Hepatocyte (in vitro differentiated cells): ENCODE data around the gene UBE2E1. TPM values are rescaled to one million over a fixed set of nuclear protein-coding genes. Genes with fewer than 3 reads are reported as not detected.

ENCODE experiments used
- DNase-seq: peaks from one replicate; pipeline ENCODE4 v3.0.0-alpha.2; 2016; ENCODE audit warnings: low spot score
- H2AFZ ChIP-seq: fragments of 200-600 bp; sonication (generic); 2 replicates; pipeline ENCODE4 v1.6.0; 2016; ENCODE audit warnings: antibody characterized with exemption, mild to moderate bottlenecking
- H3K27ac ChIP-seq: fragments of 200-600 bp; sonication (generic); 2 replicates; pipeline ENCODE4 v1.5.1; 2016; ENCODE audit warnings: mild to moderate bottlenecking
- H3K27me3 ChIP-seq: fragments of 200-600 bp; sonication (generic); 2 replicates; pipeline ENCODE4 v1.6.1; 2016
- H3K36me3 ChIP-seq: fragments of 200-600 bp; sonication (generic); replicated peaks from 2 replicates; pipeline ENCODE4 v1.5.1; 2016; ENCODE audit warnings: low read depth; ENCODE audit not compliant: insufficient read depth
- H3K4me1 ChIP-seq: fragments of 200-600 bp; sonication (generic); 2 replicates; pipeline ENCODE4 v1.5.1; 2016; ENCODE audit warnings: mild to moderate bottlenecking, moderate library complexity; ENCODE audit not compliant: insufficient read depth
- H3K4me2 ChIP-seq: fragments of 200-600 bp; sonication (generic); 2 replicates; pipeline ENCODE4 v1.6.0; 2016
- H3K4me3 ChIP-seq: fragments of 200-600 bp; sonication (generic); 2 replicates; pipeline ENCODE4 v1.5.1; 2016; ENCODE audit warnings: mild to moderate bottlenecking
- H3K79me2 ChIP-seq: fragments of 200-600 bp; sonication (generic); 2 replicates; pipeline ENCODE4 v1.6.0; 2017; ENCODE audit warnings: mild to moderate bottlenecking
- H3K9me2 ChIP-seq: fragments of 200-600 bp; sonication (generic); replicated peaks from 2 replicates; pipeline ENCODE4 v1.6.0; 2017; ENCODE audit warnings: mild to moderate bottlenecking; ENCODE audit not compliant: insufficient read depth
- H3K9me3 ChIP-seq: fragments of 200-600 bp; sonication (generic); 2 replicates; pipeline ENCODE4 v1.5.1; 2016; ENCODE audit warnings: low read depth, mild to moderate bottlenecking
- H4K20me1 ChIP-seq: fragments of 200-600 bp; sonication (generic); 2 replicates; pipeline ENCODE4 v1.6.0; 2016; ENCODE audit warnings: mild to moderate bottlenecking; ENCODE audit not compliant: insufficient read depth, poor library complexity, severe bottlenecking
- EZH2 ChIP-seq: fragments of 200-600 bp; sonication (generic); IDR thresholded peaks from 2 replicates; pipeline ENCODE4 v1.6.1; 2016; ENCODE audit warnings: antibody characterized with exemption, mild to moderate bottlenecking, borderline replicate concordance
- EZH2phosphoT487 ChIP-seq: fragments of 200-600 bp; sonication (generic); IDR thresholded peaks from one replicate; pipeline ENCODE4 v1.6.1; 2018; ENCODE audit warnings: antibody characterized with exemption, mild to moderate bottlenecking, low read depth, moderate library complexity; ENCODE audit not compliant: unreplicated experiment, severe bottlenecking
- WGBS: methylation state at CpG from one replicate; pipeline ENCODE4 v1.1.6; 2016; ENCODE audit warnings: low lambda C conversion rate; ENCODE audit errors: missing lambda C conversion rate; 5-methylcytosine and 5-hydroxymethylcytosine counted together
- polyA plus RNA-seq: library from polyadenylated mRNA; unstranded; fragments of >200 nt; fragmentation: Nextera tagmentation; extraction: Ambion mirVana; gene quantifications from 2 replicates; pipeline ENCODE4 v1.2.1, GENCODE V29; 2016
- total RNA-seq: library from RNA; depleted of rRNA; stranded (reverse); fragments of >200 nt; gene quantifications from 2 replicates; pipeline ENCODE4 v1.2.3, GENCODE V29; 2014
- TF ChIP-seq, protein P1 (sequence below): fragments of 200-600 bp; sonication (generic); IDR thresholded peaks from 2 replicates; pipeline ENCODE4 v1.5.1; 2016; ENCODE audit warnings: antibody characterized with exemption, mild to moderate bottlenecking; ENCODE audit not compliant: poor library complexity

Gene UBE2E1
- total and polyA plus RNA-seq, 2 experiments from 2014 or later: 20.8 to 179 TPM

DNA sequence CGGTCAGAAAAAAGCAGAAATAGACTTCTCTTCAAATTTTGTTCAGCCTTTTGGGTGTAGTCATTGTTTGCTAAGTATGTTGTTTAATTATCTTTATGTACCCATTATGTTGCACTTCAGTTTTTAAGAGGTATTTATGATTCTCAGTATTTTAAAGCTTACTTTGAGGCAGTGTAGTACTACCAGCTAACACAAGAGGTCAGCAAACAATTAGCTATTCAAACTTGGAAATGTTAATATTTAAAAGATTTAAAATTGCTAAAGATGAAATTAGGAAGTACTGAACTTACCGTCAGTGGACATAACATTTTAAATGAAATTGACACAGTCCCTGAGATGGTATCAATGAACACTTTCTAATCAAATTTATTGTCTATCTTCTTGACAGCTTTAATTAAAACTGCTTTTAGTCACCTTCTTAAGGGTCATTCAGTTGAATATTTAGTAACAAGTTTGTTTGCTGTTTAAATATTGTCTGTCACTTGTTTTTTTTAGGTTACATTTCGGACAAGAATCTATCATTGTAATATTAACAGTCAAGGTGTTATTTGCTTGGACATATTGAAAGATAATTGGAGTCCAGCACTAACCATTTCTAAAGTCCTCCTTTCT is 83.0 kb downstream of the UBE2E1 start:
- Histone ChIP-seq H4K20me1 (peaks cover 19% of the 10 kb centered on the region), H3K4me1 (no peaks in the 10 kb centered on the region), H3K27ac (no peak overlapping the region), H3K4me3 (no peak overlapping the region), H3K79me2 (peaks cover 41% of the 10 kb centered on the region), H3K27me3 (no peaks in the 10 kb centered on the region), H3K4me2 (no peak overlapping the region), H2AFZ (no peak overlapping the region), H3K36me3 (no peaks in the 10 kb centered on the region), H3K9me3 (no peaks in the 10 kb centered on the region), H3K9me2 (no peaks in the 10 kb centered on the region)
- DNase-seq: peak; percentile 35
- no peak for TF ChIP-seq EZH2phosphoT487
- TF ChIP-seq, protein P1, sequence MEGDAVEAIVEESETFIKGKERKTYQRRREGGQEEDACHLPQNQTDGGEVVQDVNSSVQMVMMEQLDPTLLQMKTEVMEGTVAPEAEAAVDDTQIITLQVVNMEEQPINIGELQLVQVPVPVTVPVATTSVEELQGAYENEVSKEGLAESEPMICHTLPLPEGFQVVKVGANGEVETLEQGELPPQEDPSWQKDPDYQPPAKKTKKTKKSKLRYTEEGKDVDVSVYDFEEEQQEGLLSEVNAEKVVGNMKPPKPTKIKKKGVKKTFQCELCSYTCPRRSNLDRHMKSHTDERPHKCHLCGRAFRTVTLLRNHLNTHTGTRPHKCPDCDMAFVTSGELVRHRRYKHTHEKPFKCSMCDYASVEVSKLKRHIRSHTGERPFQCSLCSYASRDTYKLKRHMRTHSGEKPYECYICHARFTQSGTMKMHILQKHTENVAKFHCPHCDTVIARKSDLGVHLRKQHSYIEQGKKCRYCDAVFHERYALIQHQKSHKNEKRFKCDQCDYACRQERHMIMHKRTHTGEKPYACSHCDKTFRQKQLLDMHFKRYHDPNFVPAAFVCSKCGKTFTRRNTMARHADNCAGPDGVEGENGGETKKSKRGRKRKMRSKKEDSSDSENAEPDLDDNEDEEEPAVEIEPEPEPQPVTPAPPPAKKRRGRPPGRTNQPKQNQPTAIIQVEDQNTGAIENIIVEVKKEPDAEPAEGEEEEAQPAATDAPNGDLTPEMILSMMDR: peak; percentile 73
- WGBS: 69% methylated on average over 3 of the region's 3 CpGs

DNA sequence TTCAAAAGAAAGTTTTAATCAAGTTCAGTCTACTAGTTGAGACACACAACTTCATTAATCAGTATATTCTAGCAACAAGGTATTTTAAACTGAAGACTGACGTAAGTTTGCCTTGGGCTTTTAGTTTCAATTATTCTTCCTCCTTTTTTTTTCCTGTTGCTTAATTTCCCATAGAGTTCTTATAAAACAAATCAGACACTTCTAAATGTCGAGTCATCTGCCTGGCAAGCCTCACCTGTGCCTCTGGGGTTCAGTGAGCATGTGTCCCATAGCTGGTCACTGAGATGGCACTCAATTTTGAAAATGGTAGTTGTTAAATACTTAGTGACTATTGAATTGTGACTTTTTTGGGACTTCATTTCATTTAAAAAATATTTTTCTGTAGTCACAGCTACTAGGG is 83.6 kb downstream of the UBE2E1 start:
- H3K4me1 ChIP-seq: no peaks in the 10 kb centered on the region
- 95% methylated on average over 2 of the region's 2 CpGs for WGBS

DNA sequence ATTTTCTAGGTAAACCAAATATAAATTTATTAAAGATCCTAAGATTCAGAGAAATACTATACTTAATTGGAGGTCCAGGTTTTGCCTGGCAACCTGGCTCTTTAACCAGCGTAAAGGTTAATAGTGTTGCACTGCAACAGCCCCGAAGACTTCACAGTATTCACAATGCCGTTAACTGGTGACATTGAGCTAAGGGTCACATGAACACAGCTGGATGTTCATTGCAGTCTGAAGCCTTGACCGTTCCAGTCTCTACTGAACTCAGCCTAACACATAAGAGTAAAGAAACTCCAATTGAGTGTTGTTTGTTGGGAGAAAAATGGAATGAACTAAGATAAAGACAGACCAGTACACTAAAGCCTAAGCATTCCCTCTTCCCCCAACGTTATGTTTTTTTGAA is 84.2 kb downstream of the UBE2E1 start:
- Histone ChIP-seq H3K79me2 (peaks cover 30% of the 10 kb centered on the region), H3K4me2 (no peak overlapping the region), H4K20me1 (peaks cover 19% of the 10 kb centered on the region), H3K27ac (no peak overlapping the region), H3K9me2 (no peaks in the 10 kb centered on the region), H3K4me3 (no peak overlapping the region), H3K27me3 (no peaks in the 10 kb centered on the region), H3K36me3 (no peaks in the 10 kb centered on the region), H3K4me1 (no peaks in the 10 kb centered on the region), H3K9me3 (no peaks in the 10 kb centered on the region), H2AFZ (no peak overlapping the region)
- no peak for TF ChIP-seq EZH2phosphoT487
- TF ChIP-seq, protein P1: no peak
- TF ChIP-seq EZH2: no peak
- DNase-seq: no peak
- 91% methylated on average over 5 of the region's 5 CpGs for WGBS

More for the DNA sequence above, 83.6 kb downstream of the UBE2E1 start:
- H3K4me3 ChIP-seq: no peak overlapping the region
- H3K9me2 ChIP-seq: no peaks in the 10 kb centered on the region
- peaks cover 19% of the 10 kb centered on the region for H4K20me1 ChIP-seq
- H3K9me3 ChIP-seq: no peaks in the 10 kb centered on the region
- TF ChIP-seq EZH2phosphoT487: no peak
- TF ChIP-seq, protein P1: no peak
- TF ChIP-seq EZH2: no peak
- peaks cover 35% of the 10 kb centered on the region for H3K79me2 ChIP-seq
- H3K27ac ChIP-seq: no peak overlapping the region
- no peak for DNase-seq
- no peak overlapping the region for H2AFZ ChIP-seq
- no peaks in the 10 kb centered on the region for H3K27me3 ChIP-seq
- no peak overlapping the region for H3K4me2 ChIP-seq
- H3K36me3 ChIP-seq: no peaks in the 10 kb centered on the region
